Stimulated activated CD8-positive, alpha-beta memory T cell treated with anti-CD3 and anti-CD28 coated beads, Interleukin-15, amount 100 ng/mL, for 1 hour (primary cell): ENCODE results near the gene ABHD11.
"Not testable (repeated sequence)": the region's sequence is repeated elsewhere in the genome, so short reads cannot be mapped to it uniquely, and the experiment has no call there.

Experiments used
- DNase-seq: peaks from one replicate; pipeline ENCODE4 v3.0.0-alpha.2; 2020; ENCODE audit warnings: low read depth

ABHD11 gene

DNA sequence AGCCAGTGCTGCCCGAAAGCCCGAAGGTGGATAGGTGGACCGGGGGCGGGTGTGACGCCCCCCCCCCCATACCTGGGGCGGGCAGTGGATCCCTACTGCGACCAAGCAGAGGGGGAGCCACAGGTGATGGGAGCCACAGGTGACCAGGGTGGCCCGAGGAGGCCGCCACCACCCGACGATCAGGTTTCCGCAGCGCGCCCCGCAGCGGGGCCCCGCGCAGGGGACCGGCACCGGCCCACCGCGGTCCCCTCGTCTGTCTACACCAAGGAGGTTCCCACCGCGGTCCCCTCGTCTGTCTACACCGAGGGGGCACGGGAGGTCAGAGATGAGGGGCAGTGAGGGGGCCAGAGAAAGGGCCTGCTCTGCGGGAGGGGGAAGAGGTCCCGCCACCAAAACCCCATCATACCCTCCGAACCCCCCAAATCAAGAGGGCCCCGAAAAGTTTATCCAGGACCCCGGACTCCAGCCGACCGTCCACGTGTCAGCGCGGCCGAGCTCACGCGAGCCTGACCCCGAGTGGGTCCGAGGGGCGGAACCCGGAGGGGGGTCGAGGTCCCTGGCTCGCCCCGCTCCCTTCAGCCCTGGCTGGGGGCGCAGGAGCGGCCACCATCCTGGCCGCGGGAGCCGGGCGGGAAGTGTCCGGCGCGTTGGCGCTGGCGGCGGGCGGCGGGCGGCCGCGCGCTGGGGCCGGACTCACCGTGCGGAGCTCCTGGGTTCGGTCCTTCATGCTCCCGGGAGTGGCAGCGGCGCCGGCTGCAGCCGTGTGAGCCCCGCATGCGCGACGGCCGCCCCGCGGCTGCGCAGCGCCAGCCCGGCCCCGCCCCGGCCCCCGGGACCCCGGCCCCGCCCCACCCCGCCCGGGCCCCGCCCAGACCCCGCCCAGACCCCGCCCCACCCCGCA is 19.4 kb downstream of the ABHD11 start, which contains the start of gene STX1A:
STX1A (minus strand) TSS at position 765 of the 901 bp plus-strand sequence; CDS start at position 727, 38 bp downstream.
- peak; percentile 33 for DNase-seq

DNA sequence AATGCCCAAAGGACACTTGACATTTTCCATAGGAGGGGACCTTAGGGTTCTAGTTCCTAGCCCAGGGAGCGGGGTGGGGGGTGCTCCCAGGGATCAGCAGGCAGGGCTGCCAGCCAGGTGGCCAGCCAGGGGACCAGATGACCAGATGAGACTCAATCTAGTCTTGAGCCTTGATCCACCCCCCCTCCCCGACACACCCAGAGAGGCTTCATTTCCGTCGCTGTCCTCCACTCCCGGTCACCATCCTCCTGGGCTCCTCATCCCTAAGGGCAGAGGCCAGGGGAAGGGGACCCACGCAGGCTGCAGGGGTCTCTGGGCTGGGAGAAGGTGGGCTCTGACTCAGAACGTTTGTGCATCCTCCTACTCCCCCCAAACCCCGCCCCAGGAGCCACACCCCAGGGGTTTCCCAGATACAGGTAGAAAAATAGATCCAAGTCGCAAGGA is 20.1 kb downstream of the ABHD11 start:
- no peak for DNase-seq

DNA sequence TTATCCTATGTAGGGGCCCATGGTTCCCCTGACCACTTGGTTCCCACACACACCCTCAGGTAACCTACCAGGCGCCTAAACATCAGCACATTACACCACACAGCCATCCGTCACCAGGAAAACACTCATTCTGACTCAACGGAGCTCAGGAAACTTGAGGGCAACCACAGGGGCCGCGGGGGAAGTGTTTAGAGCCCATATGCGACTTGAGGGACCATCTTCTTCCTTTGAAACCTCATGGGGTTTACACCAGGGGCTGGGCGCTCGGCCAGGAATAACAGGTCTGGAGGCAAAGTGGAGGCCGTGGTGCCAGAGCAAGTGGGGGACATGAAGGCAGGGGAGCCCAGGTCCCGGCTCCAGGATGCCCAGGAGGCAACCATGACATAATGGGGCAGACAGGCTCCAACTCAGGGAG is 20.6 kb downstream of the ABHD11 start:
- DNase-seq = peak; percentile 64

DNA sequence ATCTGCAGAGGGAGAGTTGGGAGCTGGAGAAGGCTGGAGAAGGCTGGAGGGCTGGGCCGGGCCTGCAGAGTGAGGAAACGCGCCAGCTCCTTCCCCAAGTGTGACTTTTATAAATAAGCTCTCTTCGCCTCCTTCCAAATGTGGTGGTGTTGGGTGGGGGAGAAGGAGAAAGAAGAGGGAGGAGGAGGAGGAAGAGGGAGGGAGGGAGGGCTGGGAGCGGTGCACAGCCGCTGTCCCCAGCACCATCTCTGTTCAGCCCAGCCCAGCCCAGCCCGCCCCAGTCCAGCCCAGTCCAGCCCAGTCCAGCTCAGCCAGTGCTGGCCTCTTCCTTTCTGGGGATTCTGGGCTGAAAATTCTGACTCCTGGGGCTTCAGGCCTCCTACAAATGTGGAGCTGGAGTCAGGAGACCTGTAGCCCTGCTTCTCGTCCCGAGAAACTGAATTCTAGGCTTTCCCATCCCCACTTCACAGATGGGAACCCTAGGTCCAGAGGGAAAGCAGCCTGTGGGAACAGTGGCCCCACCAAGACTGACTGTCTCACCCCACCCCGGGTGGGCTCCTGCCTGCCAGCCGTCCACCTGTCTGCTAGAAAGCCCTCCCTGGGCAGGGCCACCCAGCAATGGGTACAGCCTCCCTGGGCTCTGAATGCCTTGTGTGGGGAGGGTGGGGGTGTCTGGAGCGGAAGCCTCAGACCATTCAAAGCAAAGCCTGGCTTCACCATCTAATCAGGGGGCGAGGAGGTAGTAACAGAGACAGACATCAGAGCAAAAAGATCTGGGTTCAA is 21.4 kb downstream of the ABHD11 start:
- no peak for DNase-seq

DNA sequence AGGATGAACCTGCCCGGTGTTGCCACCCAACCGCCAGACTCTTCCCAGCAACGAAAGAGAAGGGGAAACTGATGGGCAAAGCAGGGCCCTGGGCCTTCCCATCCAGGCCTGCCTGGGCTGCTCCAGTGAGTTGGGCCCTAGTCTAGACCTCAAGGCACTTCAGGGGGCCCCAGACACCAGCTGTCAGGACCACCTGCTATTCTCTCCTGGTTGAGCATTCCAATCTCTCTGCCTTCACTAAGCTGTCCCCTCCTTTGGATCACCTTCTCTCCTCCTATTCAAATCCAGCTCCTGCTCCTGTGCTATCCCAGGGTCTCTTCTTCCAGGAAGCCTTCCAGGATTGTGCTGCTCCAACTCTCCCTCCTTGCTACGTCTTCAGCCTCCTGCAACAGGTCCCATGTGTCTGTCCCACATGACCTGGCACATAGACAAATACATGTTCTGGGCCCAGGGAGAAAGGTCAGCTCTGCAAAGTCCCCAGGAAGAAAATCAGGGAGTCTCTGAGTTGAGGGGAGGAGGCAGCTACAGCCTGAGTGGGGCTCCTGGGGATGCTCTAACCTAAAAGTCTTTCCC is 22.2 kb downstream of the ABHD11 start:
- no peak for DNase-seq

DNA sequence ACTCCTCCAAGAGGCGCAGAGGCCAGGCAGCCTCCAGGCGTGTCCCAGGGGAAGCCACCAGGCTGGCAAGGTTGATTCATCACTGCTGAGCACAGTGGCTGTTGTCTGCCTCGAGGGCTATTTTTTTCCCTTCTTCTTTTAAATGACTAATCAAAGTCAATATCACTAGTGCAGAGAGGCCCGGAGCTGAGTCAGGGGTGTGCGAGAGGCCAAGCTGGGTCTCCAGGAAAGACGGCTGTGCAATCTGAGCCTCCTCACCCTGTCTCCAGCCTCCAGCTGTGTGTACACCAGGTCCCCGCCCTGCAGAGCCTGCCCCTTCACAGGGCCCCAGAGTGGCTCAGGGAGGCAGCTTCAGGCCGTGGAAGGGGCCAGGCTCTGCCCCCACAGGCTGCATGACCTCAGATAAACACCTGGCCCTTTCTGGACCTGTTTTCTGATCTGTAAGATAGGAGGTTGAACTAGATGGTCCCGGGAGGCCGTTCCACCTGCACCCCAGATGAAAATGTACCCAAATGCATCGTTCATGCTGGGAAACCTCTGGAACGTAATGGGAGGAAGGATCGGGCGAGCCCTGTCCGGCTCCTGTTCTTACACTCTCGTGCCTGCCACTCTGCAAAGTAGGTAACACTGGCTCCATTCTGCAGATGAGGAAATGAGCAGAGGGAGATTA is 22.8 kb downstream of the ABHD11 start:
- no peak for DNase-seq

DNA sequence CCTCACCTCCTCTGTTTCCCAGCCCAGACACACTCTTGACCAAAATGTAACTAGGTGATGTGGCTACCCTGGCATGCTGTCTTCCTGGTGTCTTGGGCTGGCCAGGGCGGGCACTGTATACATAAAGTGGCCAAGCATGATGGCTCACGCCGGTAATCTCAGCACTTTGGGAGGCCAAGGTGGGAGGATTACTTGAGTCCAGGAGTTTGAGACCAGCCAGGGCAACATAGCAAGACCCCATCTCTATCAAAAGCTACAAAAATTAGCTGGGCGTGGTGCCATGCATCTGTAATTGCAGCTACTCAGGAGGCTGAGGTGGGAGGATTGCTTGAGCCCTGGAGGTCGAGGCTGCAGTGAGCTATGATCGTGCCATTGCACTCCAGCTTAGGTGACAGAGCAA is 25.3 kb downstream of the ABHD11 start:
- DNase-seq = not testable (repeated sequence)

DNA sequence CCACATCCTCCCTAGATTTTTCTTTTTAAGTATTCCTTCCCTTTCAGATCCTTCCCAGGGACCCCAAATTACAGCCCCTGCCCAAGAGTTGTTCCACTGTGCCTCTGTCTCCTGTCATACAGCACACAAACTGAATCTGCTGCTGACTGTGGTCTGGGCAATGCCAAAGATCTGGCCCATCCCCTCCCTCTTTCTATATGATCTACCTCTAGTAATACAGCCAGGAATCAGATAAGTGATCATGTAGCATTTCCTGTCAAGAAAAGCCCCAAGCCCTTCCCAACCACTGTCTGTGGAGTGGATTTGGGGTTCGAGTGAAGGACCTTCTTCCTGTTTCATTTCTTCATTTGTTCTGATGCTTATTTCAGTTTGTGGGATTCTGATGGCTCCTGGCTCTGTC is 25.8 kb downstream of the ABHD11 start:
- DNase-seq = no peak

DNA sequence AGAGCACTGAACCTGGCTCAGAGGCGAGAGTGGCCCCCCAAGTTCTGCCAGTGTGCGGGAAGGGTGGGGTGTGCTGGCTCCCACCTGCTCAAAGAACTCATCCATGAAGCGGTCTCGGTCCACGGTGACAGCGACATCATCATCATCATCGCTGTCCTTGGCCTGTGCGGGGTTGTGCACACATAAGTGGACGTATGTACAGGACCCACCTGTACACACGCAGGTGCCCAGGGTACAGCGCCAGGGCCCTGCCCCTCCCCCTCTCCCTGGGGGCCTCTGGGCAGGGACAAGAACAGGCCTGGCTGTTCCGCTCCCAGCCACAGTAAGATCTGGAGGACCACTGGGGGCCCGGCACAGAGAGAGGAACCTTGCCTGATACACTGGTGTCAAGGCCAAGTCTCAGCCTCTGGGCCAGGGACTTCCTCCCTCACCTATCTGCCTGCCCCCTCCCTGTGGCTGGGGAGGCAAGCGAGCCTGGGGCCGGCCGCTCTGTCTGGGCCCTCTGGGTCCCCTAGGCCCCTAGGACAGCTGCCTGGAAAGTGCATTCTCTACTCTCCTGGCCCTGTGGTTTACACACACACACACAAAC is 29.5 kb downstream of the ABHD11 start:
- DNase-seq = no peak

DNA sequence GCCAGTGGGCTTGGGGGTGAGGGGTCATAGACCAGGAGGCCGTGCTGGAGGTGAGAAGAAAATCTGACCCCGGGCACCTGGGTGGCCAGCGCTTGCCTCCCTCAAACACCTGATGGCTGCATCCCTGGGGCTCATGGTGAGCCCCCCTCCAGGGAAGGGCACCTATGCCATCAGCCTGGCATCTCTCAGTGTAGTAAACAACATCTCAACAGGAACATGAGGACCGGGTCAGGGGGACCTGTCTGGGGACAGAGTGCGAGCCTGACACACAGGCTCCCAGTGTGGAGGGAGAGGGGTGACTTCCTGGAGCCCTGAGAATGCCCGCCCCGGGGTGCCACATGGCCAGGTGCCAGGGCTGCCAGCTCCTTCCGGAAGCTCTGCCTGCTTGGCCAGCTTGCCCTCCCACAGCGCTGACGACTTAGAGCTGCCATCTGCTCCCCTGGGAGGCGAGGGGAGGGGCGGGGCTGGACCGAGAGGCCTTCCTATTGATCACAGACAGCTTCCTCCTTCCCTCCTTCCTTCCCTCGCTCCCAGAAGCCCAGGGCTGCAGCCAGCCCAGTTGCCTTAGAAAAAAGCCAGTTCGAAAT is 31.5 kb downstream of the ABHD11 start:
- DNase-seq = no peak

DNA sequence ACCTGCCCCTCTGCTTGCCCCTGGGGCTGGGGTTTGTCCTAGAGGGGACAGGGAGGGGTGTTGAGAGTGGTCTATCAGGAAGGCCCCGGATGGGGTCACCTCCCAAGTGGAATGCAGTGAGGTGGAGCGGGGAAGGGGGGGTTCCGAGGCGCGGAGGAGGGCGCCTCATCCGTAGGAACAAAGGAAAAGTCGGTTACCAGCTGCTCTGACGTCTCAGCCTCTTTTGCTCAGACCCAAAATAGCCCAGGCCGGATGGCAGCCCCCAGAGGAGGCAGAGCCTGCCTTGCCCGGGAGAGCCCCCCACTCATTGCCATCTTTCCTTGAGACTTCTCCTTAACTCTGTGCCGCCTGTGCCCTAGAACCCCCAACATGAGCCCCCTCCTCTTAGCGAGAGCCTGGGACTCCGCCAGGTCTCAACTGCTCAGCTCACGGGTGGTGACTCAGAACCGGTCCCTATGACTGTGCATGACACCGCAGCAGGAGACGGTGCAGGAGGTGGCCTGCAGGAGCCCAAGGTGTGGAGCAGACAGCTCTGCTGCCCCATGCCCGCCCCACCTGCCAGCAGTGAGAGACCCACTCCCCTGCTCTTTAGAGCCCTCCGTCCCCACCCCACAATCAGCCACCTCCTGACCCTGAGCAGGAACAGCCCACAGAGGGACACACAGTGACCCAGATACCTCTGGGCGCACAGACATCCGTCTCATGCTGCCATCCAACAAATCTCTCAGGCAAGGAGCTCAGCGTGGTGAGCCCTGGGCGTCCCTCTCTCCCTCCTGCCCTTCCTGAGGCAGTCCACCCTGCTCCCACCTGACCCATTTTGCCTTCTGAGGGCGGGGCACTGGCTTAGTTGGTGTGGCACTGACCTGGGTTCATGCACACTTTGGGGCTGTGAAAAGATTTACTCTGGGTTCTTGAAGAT is 32.2 kb downstream of the ABHD11 start:
- DNase-seq = no peak

DNA sequence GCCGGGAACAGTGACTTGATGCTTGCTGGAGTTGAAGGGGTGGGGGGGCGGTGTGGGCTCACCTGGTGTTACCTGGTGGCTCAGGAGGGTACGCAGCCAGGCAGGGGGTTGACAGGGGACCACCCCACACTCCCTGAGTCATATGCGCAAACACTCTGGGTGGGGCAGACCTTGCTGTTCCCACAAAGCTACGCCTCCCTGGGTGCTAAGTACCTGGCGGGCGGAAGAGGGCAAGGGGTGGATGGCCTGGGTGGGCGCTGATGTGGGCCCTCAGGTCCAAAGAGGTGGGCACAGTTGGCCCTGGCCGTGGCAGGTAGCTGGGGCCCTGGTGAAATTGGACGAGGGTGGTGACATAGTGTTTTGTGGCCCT is 33.1 kb downstream of the ABHD11 start:
- no peak for DNase-seq

DNA sequence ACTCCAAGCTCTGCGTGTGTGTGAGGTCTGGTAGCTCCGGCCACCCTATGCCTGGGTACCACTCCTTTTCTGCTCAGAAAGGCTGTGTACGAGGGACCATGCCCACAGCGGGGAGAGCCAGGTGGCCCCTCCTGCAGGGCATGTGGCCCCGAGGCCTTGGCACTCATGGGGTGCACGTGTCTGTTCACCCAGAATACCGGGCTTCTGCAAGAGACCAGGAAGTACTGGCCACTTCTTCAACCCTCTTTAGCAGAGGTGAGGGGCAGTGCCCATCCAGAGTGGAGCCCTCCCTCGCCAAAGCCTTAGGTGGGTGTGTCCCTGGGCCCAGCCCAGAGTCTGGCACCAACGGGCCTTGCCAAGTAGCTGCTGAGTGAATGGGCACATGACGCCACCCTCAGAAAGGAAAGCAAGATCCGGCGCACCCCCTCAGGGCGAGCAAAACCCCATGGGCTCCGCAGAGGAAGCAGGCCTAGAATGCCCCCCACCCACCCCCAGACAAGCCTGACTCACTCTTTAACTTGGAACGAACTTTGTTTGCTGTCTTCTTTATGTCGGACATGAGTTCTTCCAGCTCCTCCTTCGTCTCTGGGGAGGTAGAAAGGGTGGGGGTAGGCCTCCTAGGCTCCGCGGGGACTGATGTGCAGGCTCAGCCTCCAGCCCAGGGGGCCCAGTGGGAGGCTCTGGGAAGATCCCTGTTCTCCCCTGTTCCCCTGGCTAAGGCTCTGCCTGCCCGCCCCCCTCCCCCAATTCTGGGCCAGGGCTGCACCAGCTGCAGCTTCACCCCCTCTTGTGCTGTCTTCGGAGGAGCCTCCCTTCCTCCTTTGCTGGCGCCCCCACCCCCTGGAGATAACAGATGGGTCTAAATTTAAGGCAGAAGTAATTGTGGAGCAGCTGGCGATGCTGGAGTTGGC is 33.7 kb downstream of the ABHD11 start:
- DNase-seq = no peak

DNA sequence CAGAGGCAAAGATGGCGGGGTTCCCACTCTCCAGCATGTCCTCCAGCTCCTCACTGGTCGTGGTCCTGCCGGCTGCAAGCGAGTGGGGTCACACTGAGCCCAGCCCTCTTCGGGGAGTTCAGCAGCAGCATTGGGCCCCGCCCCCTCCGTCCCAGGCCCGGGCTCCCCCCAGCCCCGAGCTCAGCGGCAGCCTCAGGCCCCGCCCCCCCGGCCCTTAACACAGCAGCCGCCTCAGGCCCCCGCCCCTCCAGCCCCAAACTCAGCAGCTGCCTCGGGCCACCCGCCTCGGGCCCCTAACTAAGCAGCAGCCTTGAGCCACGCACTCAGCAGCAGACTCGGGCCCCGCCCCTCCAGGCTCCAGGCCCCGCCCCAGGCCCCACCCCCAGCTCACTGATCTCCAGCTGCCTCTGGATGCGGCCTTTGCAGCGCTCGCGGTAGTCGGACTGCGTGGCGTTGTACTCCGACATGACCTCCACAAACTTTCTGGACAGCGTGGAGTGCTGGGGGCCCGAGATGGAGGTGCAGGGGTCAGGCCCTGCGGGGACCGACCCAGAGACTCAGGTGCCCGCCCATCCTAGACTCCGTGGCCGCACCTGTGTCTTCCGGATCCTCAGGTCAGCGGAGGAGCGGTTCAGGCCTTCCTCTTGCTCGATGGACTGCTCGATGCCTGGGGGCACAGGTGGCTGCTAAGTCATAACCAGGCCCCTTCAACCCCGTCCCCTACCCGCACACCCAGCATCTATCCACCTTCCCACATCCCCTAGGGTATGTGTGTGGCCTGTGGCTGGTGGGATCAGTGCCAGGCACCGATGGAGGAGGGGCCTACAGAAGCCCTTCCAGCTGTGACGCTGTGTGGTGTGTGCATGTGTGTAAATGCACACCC is 34.6 kb downstream of the ABHD11 start:
- no peak for DNase-seq

DNA sequence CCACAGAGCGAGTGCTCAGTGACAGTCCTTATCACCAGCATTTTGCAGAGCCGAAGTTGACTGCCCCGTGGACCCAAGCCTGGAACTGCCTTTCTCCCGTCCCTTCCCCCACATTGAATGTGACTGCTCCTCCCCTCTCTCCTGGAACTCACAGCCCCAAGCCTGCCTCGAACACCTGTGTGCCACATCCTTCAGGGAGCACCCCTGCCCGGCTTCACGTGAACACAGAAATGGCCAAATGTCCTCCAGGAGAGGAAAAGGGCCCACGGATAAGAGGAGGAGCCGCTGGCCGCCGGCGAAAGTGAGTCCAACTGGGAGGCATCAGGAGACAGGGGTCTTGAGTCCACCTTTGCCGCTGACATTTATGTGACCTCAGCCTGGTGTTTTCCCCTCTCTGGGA is 35.4 kb downstream of the ABHD11 start:
- no peak for DNase-seq

DNA sequence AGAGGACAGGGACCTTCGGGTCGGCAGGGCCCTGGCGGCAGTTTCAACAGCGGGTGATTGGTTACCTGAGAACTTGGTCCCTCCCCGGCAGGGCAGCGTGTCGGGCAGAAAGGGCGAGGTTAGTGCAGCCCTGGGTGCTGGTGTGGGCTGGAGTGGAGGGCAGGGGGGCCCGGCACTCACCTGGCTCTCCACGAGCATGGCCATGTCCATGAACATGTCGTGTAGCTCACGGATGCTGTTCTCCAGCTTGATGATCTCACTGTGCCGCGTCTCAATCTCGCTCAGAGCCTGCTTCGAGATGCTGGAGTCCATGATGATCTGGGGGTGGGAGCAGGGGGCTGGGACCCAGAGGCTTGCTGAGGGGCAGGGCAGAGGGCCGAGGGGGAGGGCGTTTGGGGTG is 35.9 kb downstream of the ABHD11 start:
- no peak for DNase-seq

DNA sequence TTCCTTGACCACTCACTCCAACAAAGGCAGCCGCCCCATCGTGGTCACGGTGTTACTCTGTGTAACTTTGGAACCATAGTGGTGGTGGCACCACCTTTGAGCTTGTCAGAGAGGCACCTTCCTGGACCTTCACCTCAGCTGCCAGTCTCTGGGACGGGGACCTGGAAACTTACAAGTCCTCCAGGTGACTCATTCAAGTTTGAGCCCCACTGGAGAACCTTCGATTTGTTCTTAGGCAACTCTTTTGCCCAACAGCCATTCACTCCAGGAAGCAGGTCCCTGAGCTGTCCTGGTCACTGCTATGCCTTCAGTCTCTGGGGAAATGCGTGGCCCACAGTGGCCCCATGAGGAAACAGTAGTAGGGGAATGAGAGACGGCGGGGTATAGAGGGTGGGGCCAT is 36.4 kb downstream of the ABHD11 start:
- DNase-seq = no peak

DNA sequence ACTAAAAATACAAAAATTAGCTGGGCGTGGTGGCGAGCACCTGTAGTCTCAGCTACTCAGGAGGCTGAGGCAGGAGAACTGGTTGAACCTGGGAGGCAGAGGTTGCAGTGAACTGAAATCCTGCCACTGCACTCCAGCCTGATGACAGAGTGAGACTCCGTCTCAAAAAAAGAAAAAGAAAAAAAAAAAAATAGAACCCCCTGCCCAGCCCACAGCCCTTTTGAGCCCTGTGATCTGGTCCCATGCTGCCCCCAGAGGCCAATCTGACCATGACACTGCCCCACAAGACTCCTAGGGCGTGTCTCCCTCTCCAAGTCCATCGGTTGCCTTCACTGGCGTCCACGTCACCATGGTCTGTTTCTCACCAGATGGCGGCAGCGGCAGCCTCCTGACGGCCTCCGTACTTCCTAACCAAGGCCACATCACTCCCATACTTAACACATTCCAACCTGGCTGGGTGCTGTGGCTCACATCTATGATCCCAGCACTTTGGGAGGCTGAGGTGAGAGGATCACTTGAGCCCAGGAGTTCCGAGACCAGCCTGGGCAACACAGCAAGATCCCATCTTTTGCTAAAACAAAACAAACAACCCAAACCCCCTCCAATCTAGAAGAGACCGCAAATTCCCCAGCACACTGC is 37.1 kb downstream of the ABHD11 start:
- DNase-seq = no peak
